Ishikawa (cell line): ENCODE measurements around the gene DCAF10.

Source experiments
- CREB1 ChIP-seq: IDR thresholded peaks from 2 replicates; pipeline ENCODE4 v1.6.1; 2012; ENCODE audit warnings: low read depth
- YY1 ChIP-seq: IDR thresholded peaks from 2 replicates; pipeline ENCODE4 v1.6.1; 2012; ENCODE audit warnings: low read depth

GRCh38 chr9:37910271-37910670, 109.7 kb downstream of the DCAF10 start:
- no peak for TF ChIP-seq YY1
- no peak for TF ChIP-seq CREB1
